Panc1 (cell line): ENCODE measurements around the gene AGAP2.

ENCODE experiments used
- REST ChIP-seq, 2 experiments: IDR thresholded peaks; 2 replicates each; pipeline ENCODE4 v1.6.1; 2011 to 2012; ENCODE audit warnings: low read depth in 2 of 2, control low read depth in 1 of 2, low read length in 1 of 2, mild to moderate bottlenecking in 1 of 2, moderate library complexity in 1 of 2; ENCODE audit not compliant: insufficient read depth in 1 of 2
- TF ChIP-seq, protein P1 (sequence below): fragments of 450-650 bp; IDR thresholded peaks from 2 replicates; pipeline ENCODE4 v1.5.1; 2017; ENCODE audit warnings: mild to moderate bottlenecking

- TF ChIP-seq, protein P1, sequence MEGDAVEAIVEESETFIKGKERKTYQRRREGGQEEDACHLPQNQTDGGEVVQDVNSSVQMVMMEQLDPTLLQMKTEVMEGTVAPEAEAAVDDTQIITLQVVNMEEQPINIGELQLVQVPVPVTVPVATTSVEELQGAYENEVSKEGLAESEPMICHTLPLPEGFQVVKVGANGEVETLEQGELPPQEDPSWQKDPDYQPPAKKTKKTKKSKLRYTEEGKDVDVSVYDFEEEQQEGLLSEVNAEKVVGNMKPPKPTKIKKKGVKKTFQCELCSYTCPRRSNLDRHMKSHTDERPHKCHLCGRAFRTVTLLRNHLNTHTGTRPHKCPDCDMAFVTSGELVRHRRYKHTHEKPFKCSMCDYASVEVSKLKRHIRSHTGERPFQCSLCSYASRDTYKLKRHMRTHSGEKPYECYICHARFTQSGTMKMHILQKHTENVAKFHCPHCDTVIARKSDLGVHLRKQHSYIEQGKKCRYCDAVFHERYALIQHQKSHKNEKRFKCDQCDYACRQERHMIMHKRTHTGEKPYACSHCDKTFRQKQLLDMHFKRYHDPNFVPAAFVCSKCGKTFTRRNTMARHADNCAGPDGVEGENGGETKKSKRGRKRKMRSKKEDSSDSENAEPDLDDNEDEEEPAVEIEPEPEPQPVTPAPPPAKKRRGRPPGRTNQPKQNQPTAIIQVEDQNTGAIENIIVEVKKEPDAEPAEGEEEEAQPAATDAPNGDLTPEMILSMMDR: no peak; the same call in 1 of the 2 replicates
- TF ChIP-seq REST (IDR thresholded peaks at IDR 0.05; ENCODE audit: insufficient read depth in 1 of 2, low read depth in 2 of 2, low read length in 1 of 2): no peak
Observed at GRCh38 chr12:57776247-57776587, 37.7 kb upstream of the AGAP2 start.
